ENCODE measurements around the gene AFG3L2.

Gene AFG3L2

DNA sequence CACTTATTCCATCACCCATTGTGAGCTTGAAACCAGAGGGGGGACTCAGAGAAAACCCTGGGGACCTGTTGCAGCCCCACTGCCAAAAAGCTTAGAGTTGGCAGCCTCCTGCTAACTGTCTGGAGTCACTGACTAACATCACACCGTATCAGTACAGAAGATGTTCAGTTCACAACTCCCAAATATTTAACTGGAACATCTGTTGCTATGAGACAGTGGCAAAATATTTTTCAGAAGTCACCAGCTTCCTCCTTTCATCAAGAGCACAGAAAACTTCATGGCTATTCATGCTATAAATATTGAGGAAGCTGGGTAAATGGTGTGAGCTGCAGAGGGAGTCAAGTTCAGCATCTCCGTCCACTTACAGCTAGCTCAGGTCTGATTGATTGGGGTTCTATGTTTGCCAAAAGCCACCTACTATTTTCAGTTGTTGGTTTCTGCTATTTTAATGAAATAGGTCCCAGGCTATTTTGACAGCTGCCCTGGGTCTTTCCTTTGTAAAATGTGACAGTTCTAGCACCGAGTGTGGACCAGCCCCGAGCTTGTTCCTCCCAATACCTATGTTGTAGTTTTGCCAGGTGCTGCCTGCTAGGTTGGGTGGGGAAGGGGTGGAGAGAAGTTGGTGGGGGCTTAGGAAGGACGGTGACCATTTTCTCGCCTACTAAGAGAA lies 59.2 kb downstream of the AFG3L2 start:
- Histone ChIP-seq H3K27me3 (ENCODE audit: control insufficient read depth in 3 of 3, insufficient read depth in 3 of 3, low read depth in 1 of 3, low read length in 3 of 3) (no peaks in the 10 kb centered on the region), H3K14ac (ENCODE audit: low read length) (no peak overlapping the region), H3K79me1 (ENCODE audit: low read depth, low read length) (peaks cover 2% of the 10 kb centered on the region), H3K9ac (ENCODE audit: low read depth, low read length, poor library complexity) (no peak overlapping the region), H3K4ac (ENCODE audit: low read length) (no peak overlapping the region), H3K9me3 (replicated peaks in 1 of 2; ENCODE audit: control insufficient read depth in 2 of 2, insufficient read depth in 1 of 2, low read depth in 1 of 2, low read length in 2 of 2) (no peaks in the 10 kb centered on the region), H3K36me3 (replicated peaks in 1 of 2; ENCODE audit: control insufficient read depth in 2 of 2, insufficient read depth in 2 of 2, low read length in 2 of 2) (peaks cover 3 to 90% of the 10 kb centered on the region in 2 donors), H3K18ac (ENCODE audit: low read length) (no peak overlapping the region), H2BK120ac (ENCODE audit: low read depth, low read length) (no peak overlapping the region), H2BK15ac (ENCODE audit: low read length) (no peak overlapping the region), H4K91ac (ENCODE audit: low read depth, low read length, poor library complexity) (no peak overlapping the region), H3K23ac (ENCODE audit: low read depth, low read length, poor library complexity) (no peak overlapping the region), H2BK5ac (ENCODE audit: low read length) (no peak overlapping the region), H2AFZ (ENCODE audit: low read length) (no peak overlapping the region), H3K4me3 (ENCODE audit: low read length in 2 of 2) (no peak overlapping the region), H3K4me2 (ENCODE audit: insufficient read depth, low read length, poor library complexity, severe bottlenecking) (no peak overlapping the region), H2AK5ac (ENCODE audit: low read depth, low read length) (no peak overlapping the region), H3K27ac (replicated peaks; ENCODE audit: low read length) (no peak overlapping the region), H2BK12ac (ENCODE audit: low read length) (no peak overlapping the region), H4K8ac (ENCODE audit: low read depth, low read length) (no peak overlapping the region), H3K4me1 (ENCODE audit: control insufficient read depth in 2 of 2, insufficient read depth in 1 of 2, low read depth in 1 of 2, low read length in 2 of 2) (no peaks in the 10 kb centered on the region)
- no peak for DNase-seq (ENCODE audit: low spot score)
- no CpG with 5 or more reads among the region's 6 CpGs for WGBS, 2 donors (ENCODE audit: extremely low coverage in 2 of 2, insufficient read length in 2 of 2, insufficient replicate concordance in 1 of 2)

DNA sequence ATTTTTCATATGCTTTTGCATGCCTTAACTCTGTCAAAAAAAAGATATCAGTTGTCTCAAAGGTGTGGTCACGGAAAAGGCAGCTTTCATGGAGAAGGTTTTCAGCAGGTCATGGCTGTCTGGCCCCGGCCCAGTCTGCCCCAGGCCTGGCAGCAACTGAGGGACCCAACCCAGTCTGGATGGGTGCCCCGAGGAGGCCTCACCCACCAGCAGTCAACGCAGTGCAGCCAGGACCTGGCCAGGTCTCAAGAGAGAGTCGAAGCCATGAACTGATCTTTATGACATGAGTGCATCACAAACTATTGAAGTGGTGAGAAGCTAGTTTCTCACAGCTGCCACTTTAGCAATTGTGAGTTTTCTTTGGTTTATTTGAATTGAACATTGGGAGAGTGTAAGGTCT lies 61.1 kb downstream of the AFG3L2 start:
- no peak overlapping the region for H3K23ac ChIP-seq (ENCODE audit: low read depth, low read length, poor library complexity)
- H3K4me3 ChIP-seq (ENCODE audit: low read length in 2 of 2) = no peak overlapping the region
- H3K9me3 ChIP-seq (replicated peaks in 1 of 2; ENCODE audit: control insufficient read depth in 2 of 2, insufficient read depth in 1 of 2, low read depth in 1 of 2, low read length in 2 of 2) = peaks cover 2 to 15% of the 10 kb centered on the region in 2 donors
- H3K4me1 ChIP-seq (ENCODE audit: control insufficient read depth in 2 of 2, insufficient read depth in 1 of 2, low read depth in 1 of 2, low read length in 2 of 2) = no peaks in the 10 kb centered on the region
- no peaks in the 10 kb centered on the region for H3K27me3 ChIP-seq (ENCODE audit: control insufficient read depth in 3 of 3, insufficient read depth in 3 of 3, low read depth in 1 of 3, low read length in 3 of 3)
- no peak overlapping the region for H2BK5ac ChIP-seq (ENCODE audit: low read length)
- H3K4me2 ChIP-seq (ENCODE audit: insufficient read depth, low read length, poor library complexity, severe bottlenecking) = no peak overlapping the region
- H3K79me1 ChIP-seq (ENCODE audit: low read depth, low read length) = peaks cover 2% of the 10 kb centered on the region
- H3K9ac ChIP-seq (ENCODE audit: low read depth, low read length, poor library complexity) = no peak overlapping the region
- H3K4ac ChIP-seq (ENCODE audit: low read length) = no peak overlapping the region
- WGBS, 2 donors (ENCODE audit: extremely low coverage in 2 of 2, insufficient read length in 2 of 2, insufficient replicate concordance in 1 of 2) = no CpG with 5 or more reads among the region's 5 CpGs
- no peak overlapping the region for H2AFZ ChIP-seq (ENCODE audit: low read length)
- H2BK12ac ChIP-seq (ENCODE audit: low read length) = no peak overlapping the region
- H4K8ac ChIP-seq (ENCODE audit: low read depth, low read length) = no peak overlapping the region
- H2BK15ac ChIP-seq (ENCODE audit: low read length) = no peak overlapping the region
- peaks cover 3 to 88% of the 10 kb centered on the region in 2 donors for H3K36me3 ChIP-seq (replicated peaks in 1 of 2; ENCODE audit: control insufficient read depth in 2 of 2, insufficient read depth in 2 of 2, low read length in 2 of 2)
- H2BK120ac ChIP-seq (ENCODE audit: low read depth, low read length) = no peak overlapping the region
- H3K27ac ChIP-seq (replicated peaks; ENCODE audit: low read length) = no peak overlapping the region
- H2AK5ac ChIP-seq (ENCODE audit: low read depth, low read length) = no peak overlapping the region
- no peak overlapping the region for H3K14ac ChIP-seq (ENCODE audit: low read length)
- no peak for DNase-seq (ENCODE audit: low spot score)
- no peak overlapping the region for H4K91ac ChIP-seq (ENCODE audit: low read depth, low read length, poor library complexity)
- no peak overlapping the region for H3K18ac ChIP-seq (ENCODE audit: low read length)

DNA sequence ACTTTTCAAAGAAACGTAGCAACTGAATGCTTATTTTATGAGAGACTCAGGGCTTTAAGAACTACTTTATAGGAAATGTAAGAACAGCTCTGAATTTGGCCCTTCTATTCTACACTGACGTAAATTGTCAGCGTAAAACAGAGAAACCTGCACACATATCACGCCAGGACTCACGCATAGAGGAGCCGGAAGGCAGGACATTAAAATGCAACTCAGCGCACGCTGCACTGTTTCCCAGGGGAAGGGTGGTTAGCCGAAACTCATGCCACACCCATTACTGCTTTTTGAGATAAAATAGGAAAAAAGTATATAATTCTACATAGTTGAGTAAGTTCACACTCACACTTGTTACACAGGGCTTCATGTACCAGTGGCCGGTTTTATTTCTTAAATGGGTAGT lies 61.5 kb downstream of the AFG3L2 start:
- H2BK120ac ChIP-seq (ENCODE audit: low read depth, low read length) = no peak overlapping the region
- no peak overlapping the region for H3K18ac ChIP-seq (ENCODE audit: low read length)
- no CpG with 5 or more reads among the region's 10 CpGs for WGBS, 2 donors (ENCODE audit: extremely low coverage in 2 of 2, insufficient read length in 2 of 2, insufficient replicate concordance in 1 of 2)
- H3K27me3 ChIP-seq (ENCODE audit: control insufficient read depth in 3 of 3, insufficient read depth in 3 of 3, low read depth in 1 of 3, low read length in 3 of 3) = no peaks in the 10 kb centered on the region
- H3K23ac ChIP-seq (ENCODE audit: low read depth, low read length, poor library complexity) = no peak overlapping the region
- H3K27ac ChIP-seq (replicated peaks; ENCODE audit: low read length) = no peak overlapping the region
- no peaks in the 10 kb centered on the region for H3K4me1 ChIP-seq (ENCODE audit: control insufficient read depth in 2 of 2, insufficient read depth in 1 of 2, low read depth in 1 of 2, low read length in 2 of 2)
- no peak overlapping the region for H4K91ac ChIP-seq (ENCODE audit: low read depth, low read length, poor library complexity)
- DNase-seq (ENCODE audit: low spot score) = no peak
- no peak overlapping the region for H3K4me3 ChIP-seq (ENCODE audit: low read length in 2 of 2)
- no peak overlapping the region for H4K8ac ChIP-seq (ENCODE audit: low read depth, low read length)
- no peak overlapping the region for H3K4ac ChIP-seq (ENCODE audit: low read length)
- H3K9ac ChIP-seq (ENCODE audit: low read depth, low read length, poor library complexity) = no peak overlapping the region
- no peak overlapping the region for H2BK15ac ChIP-seq (ENCODE audit: low read length)
- H2BK12ac ChIP-seq (ENCODE audit: low read length) = no peak overlapping the region
- H3K79me1 ChIP-seq (ENCODE audit: low read depth, low read length) = peaks cover 2% of the 10 kb centered on the region
- H3K9me3 ChIP-seq (replicated peaks in 1 of 2; ENCODE audit: control insufficient read depth in 2 of 2, insufficient read depth in 1 of 2, low read depth in 1 of 2, low read length in 2 of 2) = peaks cover 5 to 19% of the 10 kb centered on the region in 2 donors
- H2AFZ ChIP-seq (ENCODE audit: low read length) = no peak overlapping the region
- no peak overlapping the region for H2AK5ac ChIP-seq (ENCODE audit: low read depth, low read length)
- peaks cover 6 to 88% of the 10 kb centered on the region in 2 donors for H3K36me3 ChIP-seq (replicated peaks in 1 of 2; ENCODE audit: control insufficient read depth in 2 of 2, insufficient read depth in 2 of 2, low read length in 2 of 2)
- no peak overlapping the region for H3K14ac ChIP-seq (ENCODE audit: low read length)
- no peak overlapping the region for H2BK5ac ChIP-seq (ENCODE audit: low read length)
- H3K4me2 ChIP-seq (ENCODE audit: insufficient read depth, low read length, poor library complexity, severe bottlenecking) = no peak overlapping the region

DNA sequence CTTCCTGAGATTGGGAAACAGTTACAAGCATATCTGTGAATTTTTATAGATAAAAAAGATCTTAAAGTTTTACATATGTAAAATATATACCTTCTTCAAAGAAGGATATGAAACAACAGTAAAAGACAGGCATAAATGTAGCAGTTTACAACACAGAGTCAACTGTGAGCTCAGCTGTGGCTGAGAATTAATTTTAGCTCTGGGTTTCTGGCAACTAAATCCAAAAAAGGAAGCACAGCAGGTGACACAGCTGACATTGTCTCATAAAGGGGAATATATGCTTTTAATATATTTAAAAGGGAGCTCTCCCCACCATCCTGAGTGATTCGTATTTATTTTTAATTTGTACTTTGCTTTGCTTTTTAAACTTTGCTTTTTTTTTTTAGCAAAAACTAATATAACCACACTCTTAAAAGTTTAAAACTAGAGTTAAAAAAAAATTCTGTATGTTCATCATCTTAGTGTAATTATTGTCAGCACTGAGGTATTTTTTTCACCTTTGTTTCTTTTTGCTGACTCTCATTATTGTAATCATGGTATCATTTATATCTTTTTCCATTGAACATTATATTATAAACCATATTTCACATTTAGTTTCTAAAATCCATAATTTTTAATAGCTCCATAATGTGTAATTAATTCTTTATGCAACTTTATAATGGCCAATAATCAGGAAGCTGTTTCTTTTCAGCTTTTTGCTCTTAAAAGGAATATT lies 62.3 kb downstream of the AFG3L2 start:
- Histone ChIP-seq H3K18ac (ENCODE audit: low read length) (no peak overlapping the region), H3K9ac (ENCODE audit: low read depth, low read length, poor library complexity) (no peak overlapping the region), H3K36me3 (replicated peaks in 1 of 2; ENCODE audit: control insufficient read depth in 2 of 2, insufficient read depth in 2 of 2, low read length in 2 of 2) (peaks cover 9 to 90% of the 10 kb centered on the region in 2 donors), H3K79me1 (ENCODE audit: low read depth, low read length) (no peaks in the 10 kb centered on the region), H4K91ac (ENCODE audit: low read depth, low read length, poor library complexity) (no peak overlapping the region), H2AFZ (ENCODE audit: low read length) (no peak overlapping the region), H3K4ac (ENCODE audit: low read length) (no peak overlapping the region), H3K4me3 (ENCODE audit: low read length in 2 of 2) (no peak overlapping the region), H2BK12ac (ENCODE audit: low read length) (no peak overlapping the region), H2BK5ac (ENCODE audit: low read length) (no peak overlapping the region), H3K14ac (ENCODE audit: low read length) (no peak overlapping the region), H3K27me3 (ENCODE audit: control insufficient read depth in 3 of 3, insufficient read depth in 3 of 3, low read depth in 1 of 3, low read length in 3 of 3) (no peaks in the 10 kb centered on the region), H3K9me3 (replicated peaks in 1 of 2; ENCODE audit: control insufficient read depth in 2 of 2, insufficient read depth in 1 of 2, low read depth in 1 of 2, low read length in 2 of 2) (peaks cover 7 to 24% of the 10 kb centered on the region in 2 donors), H2AK5ac (ENCODE audit: low read depth, low read length) (no peak overlapping the region), H2BK120ac (ENCODE audit: low read depth, low read length) (no peak overlapping the region), H4K8ac (ENCODE audit: low read depth, low read length) (no peak overlapping the region), H3K4me1 (ENCODE audit: control insufficient read depth in 2 of 2, insufficient read depth in 1 of 2, low read depth in 1 of 2, low read length in 2 of 2) (no peaks in the 10 kb centered on the region), H3K4me2 (ENCODE audit: insufficient read depth, low read length, poor library complexity, severe bottlenecking) (no peak overlapping the region), H3K27ac (replicated peaks; ENCODE audit: low read length) (no peak overlapping the region), H3K23ac (ENCODE audit: low read depth, low read length, poor library complexity) (no peak overlapping the region), H2BK15ac (ENCODE audit: low read length) (no peak overlapping the region)
- DNase-seq (ENCODE audit: low spot score) = no peak
- no CpG with 5 or more reads among the region's 1 CpG for WGBS, 2 donors (ENCODE audit: extremely low coverage in 2 of 2, insufficient read length in 2 of 2, insufficient replicate concordance in 1 of 2)

All from neuronal stem cell (in vitro differentiated cells).